Kidney (tissue), 14 donors: ENCODE results near the gene PRXL2B. TPM values are rescaled to one million over a fixed set of nuclear protein-coding genes. Genes with fewer than 3 reads are reported as not detected.
A peak's percentile ranks its signal among the peaks of the same experiment; 100 is the strongest.

Experiments used
- DNase-seq, 5 donors: peaks; one replicate each; pipeline ENCODE4 v3.0.0-alpha.2; 2013 to 2020
- FAIRE-seq: peaks from 2 replicates; lab custom pipeline; 2012; peaks lifted over from hg19 to GRCh38; lab: Jason Lieb, UNC
- H3K27ac ChIP-seq, 2 donors: one replicate each; pipeline ENCODE4 v1.7.0; 2013; ENCODE audit warnings: low read depth in 2 of 2, low read length in 2 of 2, inconsistent platforms in 1 of 2
- H3K27me3 ChIP-seq: one replicate; pipeline ENCODE4 v1.7.1; 2013; ENCODE audit warnings: low read length, inconsistent platforms; ENCODE audit not compliant: control insufficient read depth, insufficient read depth
- H3K36me3 ChIP-seq, 3 donors: one replicate each; pipeline versions ENCODE4 v1.7.0 to v1.7.1; 2013; ENCODE audit warnings: low read length in 3 of 3, control low read depth in 1 of 3, inconsistent platforms in 1 of 3; ENCODE audit not compliant: insufficient read depth in 3 of 3, control insufficient read depth in 2 of 3
- H3K4me1 ChIP-seq, 3 donors: one replicate each; pipeline versions ENCODE4 v1.7.0 to v1.7.1; 2013; ENCODE audit warnings: low read length in 3 of 3, inconsistent platforms in 1 of 3, low read depth in 1 of 3; ENCODE audit not compliant: control insufficient read depth in 2 of 3, insufficient read depth in 2 of 3
- H3K4me3 ChIP-seq, 3 donors: one replicate each; pipeline versions ENCODE4 v1.7.0 to v1.8.1; 2013; ENCODE audit warnings: low read length in 3 of 3, control low read depth in 1 of 3, inconsistent platforms in 1 of 3
- H3K9ac ChIP-seq, 3 donors: one replicate each; pipeline versions ENCODE4 v1.7.0 to v1.7.1; 2013; ENCODE audit warnings: low read length in 3 of 3, control low read depth in 1 of 3, inconsistent platforms in 1 of 3
- H3K9me3 ChIP-seq, 3 donors: one replicate each; pipeline versions ENCODE4 v1.7.0 to v1.7.1; 2013; ENCODE audit warnings: low read length in 3 of 3, control low read depth in 1 of 3, inconsistent platforms in 1 of 3; ENCODE audit not compliant: control insufficient read depth in 2 of 3, insufficient read depth in 1 of 3
- intact Hi-C: fragments of 100-400 bp; cut with DNase I; formaldehyde crosslinking; loops from one replicate; pipeline ENCODE4 v1.11.1; 2022
- polyA plus RNA-seq: library from polyadenylated mRNA; stranded (reverse); fragments of 350-450 nt; fragmentation: Illumina TruSeq; extraction: RNeasy Lipid Tissue Mini Kit (QIAGEN cat#74804); gene quantifications from one replicate; pipeline ENCODE4 v1.2.3, GENCODE V29; 2014; ENCODE audit warnings: low read depth, low replicate concordance; ENCODE audit not compliant: insufficient read depth
- total RNA-seq: library from RNA; stranded (reverse); fragmentation: NEBNext Ultra II Directional; extraction: Animal tissue kit (Norgen Biotek cat#: 25700); gene quantifications from one replicate; pipeline ENCODE4 v1.2.1, GENCODE V29; 2021
- TF ChIP-seq, protein P1 (sequence below): IDR thresholded peaks from 3 replicates; pipeline ENCODE4 v1.5.1; 2012; ENCODE audit warnings: mild to moderate bottlenecking, moderate library complexity, borderline replicate concordance; ENCODE audit not compliant: insufficient read depth; ENCODE audit errors: extremely low read depth
- donor health status: control.
- donor health status: control.
- donor health status: control.
- donor health status: control.
- donor health status: control.
- donor health status: DM: yes; HTN: yes; CAD: no.
- donor health status: Normal renal cell carcinoma (clear cell type).

Gene PRXL2B
- total and polyA plus RNA-seq, 2 donors from 2014 or later = 25.6 to 39.5 TPM

GRCh38 chr1:2554621-2555387 lies 31.8 kb upstream of the PRXL2B start:
- TF ChIP-seq, protein P1, sequence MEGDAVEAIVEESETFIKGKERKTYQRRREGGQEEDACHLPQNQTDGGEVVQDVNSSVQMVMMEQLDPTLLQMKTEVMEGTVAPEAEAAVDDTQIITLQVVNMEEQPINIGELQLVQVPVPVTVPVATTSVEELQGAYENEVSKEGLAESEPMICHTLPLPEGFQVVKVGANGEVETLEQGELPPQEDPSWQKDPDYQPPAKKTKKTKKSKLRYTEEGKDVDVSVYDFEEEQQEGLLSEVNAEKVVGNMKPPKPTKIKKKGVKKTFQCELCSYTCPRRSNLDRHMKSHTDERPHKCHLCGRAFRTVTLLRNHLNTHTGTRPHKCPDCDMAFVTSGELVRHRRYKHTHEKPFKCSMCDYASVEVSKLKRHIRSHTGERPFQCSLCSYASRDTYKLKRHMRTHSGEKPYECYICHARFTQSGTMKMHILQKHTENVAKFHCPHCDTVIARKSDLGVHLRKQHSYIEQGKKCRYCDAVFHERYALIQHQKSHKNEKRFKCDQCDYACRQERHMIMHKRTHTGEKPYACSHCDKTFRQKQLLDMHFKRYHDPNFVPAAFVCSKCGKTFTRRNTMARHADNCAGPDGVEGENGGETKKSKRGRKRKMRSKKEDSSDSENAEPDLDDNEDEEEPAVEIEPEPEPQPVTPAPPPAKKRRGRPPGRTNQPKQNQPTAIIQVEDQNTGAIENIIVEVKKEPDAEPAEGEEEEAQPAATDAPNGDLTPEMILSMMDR = peak; percentile 47
- no peak overlapping the region for H3K4me3 ChIP-seq
- DNase-seq (peak in 1 of 5 donors; percentile 50), FAIRE-seq (no peak)
- no peak overlapping the region for H3K9ac ChIP-seq
- H3K27ac ChIP-seq = peak overlapping the region; percentile 92 to 94
- peaks cover 0 to 25% (median 13%) of the 10 kb centered on the region in 3 donors for H3K4me1 ChIP-seq
- no peaks in the 10 kb centered on the region for H3K36me3 ChIP-seq
- intact Hi-C loops = no loop called here
- no peaks in the 10 kb centered on the region for H3K27me3 ChIP-seq
- H3K9me3 ChIP-seq = no peaks in the 10 kb centered on the region

GRCh38 chr1:2555634-2556276 lies 30.8 kb upstream of the PRXL2B start:
- H3K27ac ChIP-seq = peak overlapping the region; percentile 92 to 94
- DNase-seq (peak in 3 of 5 donors; percentile 52 to 97 (median 71)), FAIRE-seq (no peak)
- no peaks in the 10 kb centered on the region for H3K27me3 ChIP-seq
- no peaks in the 10 kb centered on the region for H3K36me3 ChIP-seq
- peak overlapping the region; percentile 28 to 87 (median 82) for H3K4me3 ChIP-seq
- intact Hi-C loops = no loop called here
- H3K9ac ChIP-seq = peak overlapping the region in 2 of 3 donors; percentile 92 to 94
- TF ChIP-seq, protein P1 = no peak
- H3K4me1 ChIP-seq = peaks cover 0 to 25% (median 13%) of the 10 kb centered on the region in 3 donors
- no peaks in the 10 kb centered on the region for H3K9me3 ChIP-seq

- no peak for FAIRE-seq
- peak in 3 of 5 donors; percentile 48 to 86 (median 70) for DNase-seq
- H3K4me1 ChIP-seq = peaks cover 0 to 25% (median 13%) of the 10 kb centered on the region in 3 donors
These were observed 30.3 kb upstream of the PRXL2B start, which contains the start of gene TNFRSF14 for GRCh38 chr1:2556277-2556677. Gene TNFRSF14 (plus strand): TSS chr1:2556371. CDS start chr1:2556665, 294 bp downstream.

More at GRCh38 chr1:2556277-2556677, 30.3 kb upstream of the PRXL2B start, which contains the start of gene TNFRSF14:
- Histone ChIP-seq H3K36me3 (no peaks in the 10 kb centered on the region), H3K9ac (peak within 1 kb of the TSS; percentile 18 to 94 (median 92)), H3K9me3 (no peaks in the 10 kb centered on the region), H3K27ac (peak within 1 kb of the TSS; percentile 92 to 94), H3K27me3 (no peaks in the 10 kb centered on the region), H3K4me3 (peak within 1 kb of the TSS; percentile 28 to 87 (median 82))
- TF ChIP-seq, protein P1 = no peak
- intact Hi-C loops = no loop called here
